Measurements from ENCODE around the gene GRAMD4.
"Not testable (repeated sequence)": the region's sequence is repeated elsewhere in the genome, so short reads cannot be mapped to it uniquely, and the experiment has no call there.

Gene GRAMD4

GRCh38 chr22:46640293-46641055 lies 20.3 kb downstream of the GRAMD4 start:
- H3K4me1 Mint-ChIP-seq, result peaks cover 1% of the 10 kb centered on the region
- H3K27ac Mint-ChIP-seq, result no peak overlapping the region
- peaks cover 5% of the 10 kb centered on the region for H3K9me3 Mint-ChIP-seq
- H3K27me3 Mint-ChIP-seq, result no peaks in the 10 kb centered on the region
- DNase-seq (no peak), ATAC-seq (no peak)
- no peak overlapping the region for H3K4me3 Mint-ChIP-seq
- no peaks in the 10 kb centered on the region for H3K36me3 Mint-ChIP-seq (ENCODE audit: low read depth)

DNA sequence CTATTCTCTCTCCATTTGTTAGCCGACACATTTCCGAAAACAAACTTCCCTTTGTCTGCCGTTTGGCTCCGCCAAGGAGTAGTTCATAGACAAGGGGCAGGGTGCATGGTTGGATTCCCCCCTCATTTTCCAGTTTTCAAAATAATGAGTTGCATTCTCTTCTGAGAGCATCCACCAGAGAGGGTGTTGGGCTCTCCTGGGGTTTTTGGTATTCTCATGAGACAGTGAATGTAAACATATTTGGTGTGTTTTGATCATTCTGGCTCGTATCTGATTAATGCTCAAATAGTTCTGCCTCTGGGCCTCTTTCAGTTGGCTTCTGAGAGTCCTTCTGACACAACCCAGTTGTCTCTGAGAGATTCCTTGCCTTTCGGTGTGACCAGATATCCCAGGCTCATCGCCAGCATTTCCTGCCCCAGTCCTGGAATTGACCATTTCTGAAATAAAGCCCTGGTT lies 21.7 kb downstream of the GRAMD4 start:
- Mint-ChIP-seq H3K27ac (no peak overlapping the region), H3K9me3 (peaks cover 5% of the 10 kb centered on the region), H3K27me3 (no peaks in the 10 kb centered on the region), H3K36me3 (ENCODE audit: low read depth) (no peaks in the 10 kb centered on the region), H3K4me3 (no peak overlapping the region), H3K4me1 (peaks cover 1% of the 10 kb centered on the region)
- ATAC-seq (no peak), DNase-seq (no peak)

DNA sequence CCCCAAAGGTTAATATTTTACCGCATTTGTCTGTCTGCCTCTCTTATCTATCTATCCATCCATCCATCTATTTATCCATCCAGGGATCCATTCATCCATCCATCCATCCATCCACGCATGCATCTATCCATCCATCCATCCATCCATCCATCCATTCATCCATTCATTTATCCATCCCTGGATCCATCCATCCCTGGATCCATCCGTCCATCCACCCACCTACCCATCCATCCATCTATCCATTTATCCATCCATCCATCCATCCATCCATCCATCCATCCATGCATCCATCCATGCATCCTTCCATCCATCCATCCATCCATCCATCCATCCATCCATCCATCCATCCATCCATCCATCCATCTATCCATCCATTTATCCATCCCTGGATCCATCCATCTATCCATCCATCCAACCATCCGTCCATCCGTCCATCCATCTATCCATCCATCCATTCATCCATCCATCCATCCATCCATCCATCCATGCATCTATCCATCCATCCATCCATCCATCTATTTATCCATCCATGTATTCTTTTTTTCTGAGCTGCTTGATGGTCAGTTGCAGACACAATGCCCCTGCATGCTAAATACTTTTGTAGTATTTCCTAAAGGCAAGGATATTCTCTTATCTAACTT lies 22.8 kb downstream of the GRAMD4 start:
- not testable (repeated sequence) for H3K4me1 Mint-ChIP-seq; H3K27me3 Mint-ChIP-seq; H3K9me3 Mint-ChIP-seq; DNase-seq; H3K27ac Mint-ChIP-seq; H3K36me3 Mint-ChIP-seq (ENCODE audit: low read depth); ATAC-seq; H3K4me3 Mint-ChIP-seq

- Mint-ChIP-seq H3K4me1 (peaks cover 11% of the 10 kb centered on the region), H3K36me3 (ENCODE audit: low read depth) (no peaks in the 10 kb centered on the region), H3K27ac (no peak overlapping the region), H3K9me3 (peaks cover 5% of the 10 kb centered on the region), H3K4me3 (no peak overlapping the region), H3K27me3 (no peaks in the 10 kb centered on the region)
- DNase-seq (no peak), ATAC-seq (no peak)
Observed at GRCh38 chr22:46646531-46647215, 26.5 kb downstream of the GRAMD4 start.

- ATAC-seq; H3K36me3 Mint-ChIP-seq (ENCODE audit: low read depth); H3K9me3 Mint-ChIP-seq; DNase-seq; H3K27me3 Mint-ChIP-seq; H3K27ac Mint-ChIP-seq; H3K4me3 Mint-ChIP-seq: not testable (repeated sequence)
- H3K4me1 Mint-ChIP-seq, result peaks cover 27% of the 10 kb centered on the region
Observed at GRCh38 chr22:46648225-46648820, 28.1 kb downstream of the GRAMD4 start.

- Mint-ChIP-seq H3K9me3 (no peaks in the 10 kb centered on the region), H3K4me3 (no peak overlapping the region), H3K36me3 (ENCODE audit: low read depth) (peaks cover 7% of the 10 kb centered on the region), H3K27me3 (no peaks in the 10 kb centered on the region), H3K4me1 (peaks cover 33% of the 10 kb centered on the region), H3K27ac (no peak overlapping the region)
- no peak for ATAC-seq
- no peak for DNase-seq
Observed at GRCh38 chr22:46649141-46650077, 29.2 kb downstream of the GRAMD4 start.

- no peak for ATAC-seq
- Mint-ChIP-seq H3K27me3 (no peaks in the 10 kb centered on the region), H3K9me3 (no peaks in the 10 kb centered on the region), H3K27ac (no peak overlapping the region), H3K36me3 (ENCODE audit: low read depth) (peaks cover 7% of the 10 kb centered on the region), H3K4me1 (peaks cover 38% of the 10 kb centered on the region), H3K4me3 (no peak overlapping the region)
- DNase-seq, result no peak
Observed at GRCh38 chr22:46650078-46650810, 30.1 kb downstream of the GRAMD4 start.

DNA sequence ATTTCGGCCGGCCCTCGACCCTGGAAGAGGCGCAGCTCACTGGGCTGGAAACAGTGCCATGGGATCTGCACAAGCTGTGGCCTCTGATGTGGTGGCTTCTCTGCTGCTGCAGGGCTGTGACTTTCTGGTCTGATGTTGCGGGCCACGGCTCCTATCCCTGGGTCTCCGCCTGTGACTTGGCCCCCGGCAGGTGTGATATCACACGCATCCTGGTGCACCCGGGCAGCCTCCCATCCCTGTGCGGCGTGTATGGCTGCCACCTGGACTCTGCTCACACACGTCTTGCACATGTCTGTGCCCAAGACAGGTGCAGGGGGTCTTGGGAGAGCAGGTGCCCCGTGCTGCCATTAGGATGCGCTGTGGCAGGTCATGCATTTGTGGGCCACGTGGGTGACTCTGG lies 31.1 kb downstream of the GRAMD4 start:
- Mint-ChIP-seq H3K4me3 (no peak overlapping the region), H3K36me3 (ENCODE audit: low read depth) (peaks cover 7% of the 10 kb centered on the region), H3K4me1 (peaks cover 38% of the 10 kb centered on the region), H3K9me3 (no peaks in the 10 kb centered on the region), H3K27ac (peak overlapping the region; percentile 81), H3K27me3 (no peaks in the 10 kb centered on the region)
- no peak for ATAC-seq
- no peak for DNase-seq

DNA sequence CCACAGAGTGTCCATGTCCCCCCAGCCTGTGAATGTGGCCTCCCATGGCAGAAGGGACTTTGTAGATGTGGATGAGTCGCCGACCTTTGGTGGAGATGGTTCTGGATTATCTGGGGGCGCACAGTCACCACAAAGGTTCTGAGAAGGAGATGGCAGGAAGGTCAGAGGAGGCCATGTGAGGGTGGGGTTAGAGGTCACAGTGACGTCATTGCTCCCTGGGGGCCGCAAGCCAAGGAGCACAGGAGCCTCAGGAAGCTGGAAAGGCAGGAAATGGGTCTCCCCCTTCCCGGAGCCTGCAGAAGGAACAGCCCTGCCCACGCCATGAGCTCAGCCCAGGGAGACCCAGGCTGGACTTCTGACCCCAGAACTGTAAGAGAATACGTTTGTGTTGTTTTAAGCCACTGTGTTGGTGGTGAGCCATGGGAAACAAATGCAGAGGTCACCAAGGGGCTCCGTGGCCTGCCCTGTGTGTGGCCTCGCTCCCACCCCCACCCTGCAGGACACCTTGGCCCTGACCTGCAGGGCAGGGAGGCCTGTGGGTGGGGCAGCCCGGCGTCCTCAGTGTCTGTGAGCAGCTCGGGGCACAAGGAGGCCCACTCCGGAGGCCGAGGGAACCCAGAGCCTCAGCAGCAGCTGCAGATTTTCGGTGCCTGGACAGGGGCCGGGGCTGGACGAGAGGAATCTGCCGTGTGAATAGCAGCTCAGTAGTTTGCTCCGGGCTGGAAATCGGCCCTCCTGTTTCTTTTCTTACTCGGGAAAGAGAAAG lies 32.1 kb downstream of the GRAMD4 start:
- H3K4me1 Mint-ChIP-seq, result peaks cover 38% of the 10 kb centered on the region

GRCh38 chr22:46652847-46653331 lies 32.7 kb downstream of the GRAMD4 start:
- H3K4me3 Mint-ChIP-seq, result peak overlapping the region; percentile 27
- peaks cover 38% of the 10 kb centered on the region for H3K4me1 Mint-ChIP-seq
- DNase-seq, result no peak

More for the DNA sequence above, 32.1 kb downstream of the GRAMD4 start:
- Mint-ChIP-seq H3K9me3 (no peaks in the 10 kb centered on the region), H3K27ac (peak overlapping the region; percentile 81), H3K4me3 (peak overlapping the region; percentile 41), H3K27me3 (no peaks in the 10 kb centered on the region), H3K36me3 (ENCODE audit: low read depth) (peaks cover 7% of the 10 kb centered on the region)
- ATAC-seq (peak; percentile 42), DNase-seq (peak; percentile 64)

DNA sequence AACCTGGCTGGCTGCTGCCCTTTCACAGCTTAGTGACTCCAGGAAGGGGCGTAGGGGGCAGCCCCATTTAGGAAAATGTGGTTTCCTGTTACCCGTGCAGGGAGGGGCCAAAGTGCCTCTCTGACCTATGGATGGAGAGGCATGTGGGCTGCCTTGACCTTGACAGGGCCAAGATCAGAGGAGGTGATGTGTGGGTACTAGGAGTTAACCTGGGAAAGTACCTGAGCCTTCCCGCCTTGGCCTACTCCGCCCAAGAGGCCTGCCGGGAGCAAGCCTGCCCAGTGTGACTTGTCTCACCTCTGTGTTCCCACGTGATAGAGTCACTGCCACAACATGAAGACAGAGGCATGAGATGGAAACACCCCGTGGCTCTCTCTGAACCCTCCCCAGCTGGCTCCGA lies 33.4 kb downstream of the GRAMD4 start:
- peak; percentile 93 for ATAC-seq
- Mint-ChIP-seq H3K9me3 (no peaks in the 10 kb centered on the region), H3K27me3 (no peaks in the 10 kb centered on the region), H3K36me3 (ENCODE audit: low read depth) (peaks cover 7% of the 10 kb centered on the region), H3K27ac (peak overlapping the region; percentile 81), H3K4me1 (peaks cover 38% of the 10 kb centered on the region), H3K4me3 (peak overlapping the region; percentile 43)
- DNase-seq, result peak; percentile 71

More at GRCh38 chr22:46652847-46653331, 32.7 kb downstream of the GRAMD4 start:
- H3K27me3 Mint-ChIP-seq, result no peaks in the 10 kb centered on the region
- no peaks in the 10 kb centered on the region for H3K9me3 Mint-ChIP-seq
- peak overlapping the region; percentile 81 for H3K27ac Mint-ChIP-seq
- no peak for ATAC-seq
- peaks cover 7% of the 10 kb centered on the region for H3K36me3 Mint-ChIP-seq (ENCODE audit: low read depth)

DNA sequence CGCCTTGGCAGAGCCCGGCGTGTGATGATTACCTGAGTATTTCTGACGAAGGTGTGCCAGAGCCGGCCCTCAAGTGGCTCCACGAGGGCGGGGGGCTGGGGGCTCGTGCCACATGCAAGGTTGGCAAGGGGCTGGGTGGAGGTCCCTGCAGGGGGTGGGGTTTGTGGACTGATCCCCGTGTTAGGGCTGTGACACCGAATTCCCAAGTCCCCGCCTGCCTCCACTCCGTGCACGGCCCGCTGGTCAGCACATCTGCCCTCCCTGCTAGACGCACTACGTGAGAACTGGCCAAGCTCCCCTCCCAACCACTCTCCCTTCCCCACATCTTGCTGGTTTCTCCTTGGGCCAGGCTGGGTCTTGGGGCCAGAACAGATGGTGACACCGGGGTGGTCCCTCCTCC lies 34.2 kb downstream of the GRAMD4 start:
- H3K9me3 Mint-ChIP-seq, result no peaks in the 10 kb centered on the region
- H3K36me3 Mint-ChIP-seq (ENCODE audit: low read depth), result peaks cover 7% of the 10 kb centered on the region
- H3K27ac Mint-ChIP-seq, result no peak overlapping the region
- H3K4me3 Mint-ChIP-seq, result no peak overlapping the region
- no peak for DNase-seq
- no peaks in the 10 kb centered on the region for H3K27me3 Mint-ChIP-seq
- H3K4me1 Mint-ChIP-seq, result peaks cover 38% of the 10 kb centered on the region
- no peak for ATAC-seq

Measured in activated naive CD8-positive, alpha-beta T cell treated with anti-CD3 and anti-CD28 coated beads, Interleukin-2, amount 50 U/mL, for 24 hours (primary cell).